HEK293T (cell line): ENCODE measurements around the gene EREG.

ENCODE experiments used
- CTCF ChIA-PET: fragments of 350-600 bp; formaldehyde crosslinking; extraction: SDS; loops from one replicate; lab custom pipeline; 2021; ENCODE audit warnings: antibody characterized with exemption, inconsistent platforms; lab: Yijun Ruan, JAX
- POLR2A ChIA-PET: fragments of 350-600 bp; formaldehyde crosslinking; extraction: SDS; loops from one replicate; lab custom pipeline; 2020; ENCODE audit warnings: antibody characterized with exemption, inconsistent platforms; lab: Yijun Ruan, JAX
- DNase-seq: peaks from one replicate; pipeline ENCODE4 v3.0.0; 2012; ENCODE audit warnings: mixed read lengths; ENCODE audit errors: extremely low spot score
- ARNT ChIP-seq: fragments of 450-650 bp; IDR thresholded peaks from 2 replicates; pipeline ENCODE4 v1.6.1; 2017; ENCODE audit warnings: mild to moderate bottlenecking
- BHLHE40 ChIP-seq: fragments of 450-650 bp; IDR thresholded peaks from 2 replicates; pipeline ENCODE4 v1.6.1; 2016; ENCODE audit warnings: mild to moderate bottlenecking, moderate library complexity, borderline replicate concordance
- CTBP1 ChIP-seq: fragments of 450-650 bp; IDR thresholded peaks from 2 replicates; pipeline ENCODE4 v1.6.1; 2016; ENCODE audit warnings: borderline replicate concordance
- ELF4 ChIP-seq: fragments of 450-650 bp; IDR thresholded peaks from 2 replicates; pipeline ENCODE4 v1.6.1; 2017; ENCODE audit warnings: antibody characterized with exemption
- FOXA1 ChIP-seq: fragments of 450-650 bp; IDR thresholded peaks from 2 replicates; pipeline ENCODE4 v1.6.1; 2016; ENCODE audit warnings: mild to moderate bottlenecking
- FOXK2 ChIP-seq: fragments of 450-650 bp; IDR thresholded peaks from 2 replicates; pipeline ENCODE4 v1.6.1; 2016; ENCODE audit warnings: mild to moderate bottlenecking
- FOXM1 ChIP-seq: fragments of 450-650 bp; IDR thresholded peaks from 2 replicates; pipeline ENCODE4 v1.6.1; 2017; ENCODE audit warnings: mild to moderate bottlenecking, borderline replicate concordance
- HDGF ChIP-seq: fragments of 450-650 bp; IDR thresholded peaks from 2 replicates; pipeline ENCODE4 v1.6.1; 2017; ENCODE audit warnings: antibody characterized with exemption, borderline replicate concordance
- L3MBTL2 ChIP-seq: fragments of 450-650 bp; conservative IDR thresholded peaks from 2 replicates; pipeline ENCODE4 v1.6.1; 2016; ENCODE audit warnings: mild to moderate bottlenecking
- LEF1 ChIP-seq: fragments of 450-650 bp; IDR thresholded peaks from 2 replicates; pipeline ENCODE4 v1.6.1; 2017; ENCODE audit warnings: mild to moderate bottlenecking, borderline replicate concordance
- NFRKB ChIP-seq: fragments of 450-650 bp; IDR thresholded peaks from 2 replicates; pipeline ENCODE4 v1.6.1; 2016; ENCODE audit warnings: mild to moderate bottlenecking, moderate library complexity
- PKNOX1 ChIP-seq: fragments of 450-650 bp; IDR thresholded peaks from 2 replicates; pipeline ENCODE4 v1.6.1; 2016
- SP1 ChIP-seq: fragments of 450-650 bp; IDR thresholded peaks from 2 replicates; pipeline ENCODE4 v1.6.1; 2017
- SUZ12 ChIP-seq: fragments of 450-650 bp; IDR thresholded peaks from 2 replicates; pipeline ENCODE4 v1.6.1; 2016; ENCODE audit warnings: mild to moderate bottlenecking
- TARDBP ChIP-seq: fragments of 450-650 bp; IDR thresholded peaks from 2 replicates; pipeline ENCODE4 v1.6.1; 2016
- ZNF384 ChIP-seq: fragments of 450-650 bp; IDR thresholded peaks from 2 replicates; pipeline ENCODE4 v1.6.1; 2016

The EREG gene

GRCh38 chr4:74319470-74319869 lies 45.5 kb upstream of the EREG start:
- TF ChIP-seq L3MBTL2 = no peak
- no peak for TF ChIP-seq FOXM1
- no peak for TF ChIP-seq ELF4
- no peak for TF ChIP-seq ZNF384
- no peak for TF ChIP-seq LEF1
- CTCF ChIA-PET = interaction anchor here (0.6 to 1.9 kb wide), 4 partner anchors 13 to 357 kb away, joined by 3 to 9 read pairs (median 4); no protein-coding TSS in a partner anchor
- no peak for DNase-seq
- POLR2A ChIA-PET = no interaction called here

GRCh38 chr4:74320559-74321118 lies 44.3 kb upstream of the EREG start:
- DNase-seq = peak; percentile 45
- TF ChIP-seq PKNOX1 (peak; percentile 64), TARDBP (no peak), ARNT (no peak), FOXM1 (no peak), SP1 (no peak), LEF1 (peak; percentile 90)
- ChIA-PET POLR2A (no interaction called here), CTCF (interaction anchor here (0.6 to 1.9 kb wide), 8 partner anchors 12 to 355 kb away, joined by 3 to 9 read pairs (median 3); partner anchors contain the start of gene EPGN)

DNA sequence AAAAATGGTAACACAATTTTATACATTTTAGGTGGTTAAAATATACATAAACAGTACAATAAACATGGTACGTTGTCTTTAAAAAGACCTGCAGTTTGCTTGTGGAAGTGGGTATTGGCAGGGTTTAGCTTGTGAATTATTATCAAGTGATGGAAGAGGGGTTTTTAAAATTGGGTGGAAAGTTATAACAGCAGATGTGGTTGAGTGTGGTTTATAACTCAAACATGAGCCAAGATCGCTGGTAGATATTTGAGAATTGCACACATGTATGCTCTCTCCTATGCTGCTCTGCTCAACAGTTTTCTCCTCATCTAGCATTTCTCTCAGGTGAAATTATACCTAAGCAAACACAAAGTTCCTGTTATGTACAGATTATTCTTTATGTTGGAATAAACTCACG lies 42.6 kb upstream of the EREG start:
- ChIA-PET CTCF (interaction anchor here (1.6 kb wide), 1 partner anchor 345 kb away, joined by 3 read pairs; no protein-coding TSS in a partner anchor), POLR2A (no interaction called here)
- no peak for DNase-seq
- TF ChIP-seq BHLHE40 = no peak
- TF ChIP-seq LEF1 = no peak
- no peak for TF ChIP-seq L3MBTL2
- TF ChIP-seq SUZ12 = no peak
- TF ChIP-seq FOXA1 = no peak
- no peak for TF ChIP-seq ZNF384
- no peak for TF ChIP-seq FOXK2
- TF ChIP-seq NFRKB = no peak
- TF ChIP-seq ELF4 = no peak
- no peak for TF ChIP-seq PKNOX1
- no peak for TF ChIP-seq CTBP1
- no peak for TF ChIP-seq TARDBP
- TF ChIP-seq ARNT = no peak
- no peak for TF ChIP-seq HDGF
- no peak for TF ChIP-seq FOXM1
- no peak for TF ChIP-seq SP1

- no peak for DNase-seq
- POLR2A ChIA-PET = no interaction called here
- TF ChIP-seq ELF4 (no peak), FOXA1 (no peak), ZNF384 (no peak), LEF1 (no peak), TARDBP (no peak), L3MBTL2 (no peak), SUZ12 (no peak), CTBP1 (no peak), FOXK2 (no peak), FOXM1 (no peak), ARNT (no peak), SP1 (no peak), NFRKB (no peak), PKNOX1 (no peak)
- CTCF ChIA-PET = no interaction called here
Observed at GRCh38 chr4:74323663-74324062, 41.3 kb upstream of the EREG start.

- no peak for DNase-seq
- ChIA-PET CTCF (no interaction called here), POLR2A (no interaction called here)
- TF ChIP-seq PKNOX1 = no peak
- TF ChIP-seq TARDBP = no peak
- TF ChIP-seq FOXK2 = no peak
- no peak for TF ChIP-seq L3MBTL2
- no peak for TF ChIP-seq ELF4
- TF ChIP-seq CTBP1 = no peak
- no peak for TF ChIP-seq BHLHE40
- no peak for TF ChIP-seq LEF1
- no peak for TF ChIP-seq SP1
- TF ChIP-seq NFRKB = no peak
- TF ChIP-seq HDGF = no peak
- no peak for TF ChIP-seq FOXM1
- TF ChIP-seq FOXA1 = no peak
- no peak for TF ChIP-seq ARNT
Observed at GRCh38 chr4:74324262-74324661, 40.7 kb upstream of the EREG start.

GRCh38 chr4:74325886-74326285 lies 39.1 kb upstream of the EREG start:
- no peak for TF ChIP-seq PKNOX1
- TF ChIP-seq FOXK2 = no peak
- TF ChIP-seq FOXM1 = no peak
- POLR2A ChIA-PET = no interaction called here
- no peak for DNase-seq
- CTCF ChIA-PET = no interaction called here
